HG02678 (cell line): ENCODE data around the gene PTCHD1.

Source experiments
- ATAC-seq: cut with Tn5 transposase; IDR thresholded peaks from one replicate; pipeline ENCODE4 v1.9.1; 2021; ENCODE audit warnings: mild to moderate bottlenecking, moderate library complexity; ENCODE audit not compliant: unreplicated experiment

PTCHD1 gene

GRCh38 chrX:23334848-23335599 lies at the start of gene PTCHD1:
TSS of gene PTCHD1 (plus strand) at chrX:23334849. CDS start at chrX:23334876, 27 bp downstream.
- no peak for ATAC-seq

DNA sequence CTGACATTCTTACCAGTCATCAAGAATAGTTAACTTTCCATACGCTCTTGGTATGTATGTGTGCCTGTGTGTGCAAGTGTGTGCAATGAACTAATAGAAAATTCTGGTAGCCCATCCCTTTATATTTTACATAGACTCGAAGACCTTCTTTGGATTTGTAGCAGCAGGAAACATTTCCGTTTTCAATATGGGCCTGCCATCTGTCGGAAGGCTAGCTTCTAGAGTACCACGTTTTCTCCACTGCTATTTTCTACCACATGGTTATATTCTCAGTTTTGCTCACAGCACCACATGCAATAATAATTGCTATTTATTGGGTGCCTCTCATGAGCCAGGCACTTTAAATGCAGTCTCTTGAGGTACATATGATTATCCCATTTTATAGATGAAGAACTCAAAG lies 47.9 kb upstream of the PTCHD1 start:
- ATAC-seq = no peak

DNA sequence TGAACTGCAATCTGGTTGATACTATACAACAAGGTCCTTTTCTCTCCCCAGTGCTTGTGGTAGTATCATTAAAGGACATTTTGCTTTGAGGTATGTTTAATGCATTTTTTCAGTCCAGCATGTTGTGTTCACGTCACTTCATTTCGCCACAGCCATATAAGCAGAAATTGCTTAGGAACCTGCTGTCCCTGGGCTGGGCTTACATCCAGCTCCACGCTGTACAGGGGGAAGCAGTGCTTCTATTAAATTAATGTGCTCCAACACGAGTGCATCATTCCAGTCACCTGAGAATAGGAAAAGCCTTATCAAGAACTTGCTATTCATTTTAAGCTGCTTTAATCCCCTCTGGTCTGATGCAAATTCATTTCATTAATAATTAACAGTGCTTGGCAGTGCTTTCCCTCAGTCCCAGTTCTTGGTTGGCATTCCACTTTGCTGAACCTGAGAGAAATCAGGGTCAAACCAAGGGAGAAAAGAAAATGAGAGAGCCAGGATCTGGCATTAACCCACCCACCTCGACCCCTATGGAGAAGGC lies 47.4 kb upstream of the PTCHD1 start:
- ATAC-seq = no peak

GRCh38 chrX:23292354-23292987 lies 42.2 kb upstream of the PTCHD1 start:
- ATAC-seq = no peak

DNA sequence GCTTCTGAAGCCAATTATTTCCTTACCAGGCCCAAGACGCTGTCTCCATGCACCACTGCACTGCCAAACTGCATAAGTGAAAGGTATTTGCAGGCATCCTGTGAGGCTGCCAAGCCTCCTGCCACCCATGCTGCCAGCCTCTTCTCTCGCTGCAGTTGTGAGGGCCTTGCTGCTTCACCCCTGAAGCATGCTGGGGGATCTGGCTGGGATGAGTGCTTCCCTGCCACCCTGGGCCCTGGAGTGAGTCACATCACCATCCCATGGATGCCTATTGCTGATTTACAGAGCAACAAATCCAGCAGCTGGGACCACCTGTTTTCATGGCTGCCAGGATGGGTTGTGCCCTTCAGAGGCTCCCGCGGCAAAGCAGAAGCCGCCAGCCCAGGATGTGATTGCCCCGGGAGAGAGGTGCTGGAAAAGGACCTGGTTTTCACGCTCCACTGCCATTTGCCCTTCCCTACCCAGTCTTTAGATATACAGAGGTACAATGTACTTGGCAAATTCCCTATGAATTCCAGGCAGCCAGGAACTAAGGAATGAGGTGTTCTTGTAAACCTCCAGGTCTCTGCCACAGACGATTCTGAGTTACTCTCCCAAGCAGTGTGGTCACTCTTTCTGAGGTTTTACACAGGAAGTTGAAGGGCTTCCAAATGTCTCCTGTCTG lies 41.5 kb upstream of the PTCHD1 start:
- ATAC-seq = no peak

GRCh38 chrX:23304881-23305280 lies 29.8 kb upstream of the PTCHD1 start:
- ATAC-seq = no peak

- no peak for ATAC-seq
These were observed 22.9 kb upstream of the PTCHD1 start for GRCh38 chrX:23311731-23312130.

GRCh38 chrX:23312136-23312535 lies 22.5 kb upstream of the PTCHD1 start:
- no peak for ATAC-seq

- ATAC-seq = peak; percentile 69
These were observed 16.6 kb upstream of the PTCHD1 start for GRCh38 chrX:23317799-23318724.

DNA sequence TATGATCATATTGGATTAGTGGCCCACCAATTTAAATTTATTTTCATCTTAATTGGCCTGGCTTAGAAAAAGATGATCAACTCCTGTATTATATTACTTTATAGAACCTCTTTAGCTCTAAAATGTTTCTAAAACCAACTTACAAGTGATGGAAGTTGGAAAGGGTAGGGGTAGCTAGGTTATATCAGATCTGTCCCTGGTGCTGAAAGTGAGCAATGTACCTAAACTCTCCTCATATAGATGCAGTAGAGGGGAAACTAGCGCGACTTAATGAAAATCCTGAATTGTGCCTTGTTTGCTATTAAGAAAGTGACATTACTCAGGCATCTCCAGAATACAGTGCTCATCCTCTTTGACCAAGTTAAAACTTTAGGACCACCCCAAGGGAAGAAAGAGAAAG lies 7.5 kb upstream of the PTCHD1 start:
- ATAC-seq = no peak

GRCh38 chrX:23331701-23332100 lies 2.9 kb upstream of the PTCHD1 start:
- no peak for ATAC-seq

DNA sequence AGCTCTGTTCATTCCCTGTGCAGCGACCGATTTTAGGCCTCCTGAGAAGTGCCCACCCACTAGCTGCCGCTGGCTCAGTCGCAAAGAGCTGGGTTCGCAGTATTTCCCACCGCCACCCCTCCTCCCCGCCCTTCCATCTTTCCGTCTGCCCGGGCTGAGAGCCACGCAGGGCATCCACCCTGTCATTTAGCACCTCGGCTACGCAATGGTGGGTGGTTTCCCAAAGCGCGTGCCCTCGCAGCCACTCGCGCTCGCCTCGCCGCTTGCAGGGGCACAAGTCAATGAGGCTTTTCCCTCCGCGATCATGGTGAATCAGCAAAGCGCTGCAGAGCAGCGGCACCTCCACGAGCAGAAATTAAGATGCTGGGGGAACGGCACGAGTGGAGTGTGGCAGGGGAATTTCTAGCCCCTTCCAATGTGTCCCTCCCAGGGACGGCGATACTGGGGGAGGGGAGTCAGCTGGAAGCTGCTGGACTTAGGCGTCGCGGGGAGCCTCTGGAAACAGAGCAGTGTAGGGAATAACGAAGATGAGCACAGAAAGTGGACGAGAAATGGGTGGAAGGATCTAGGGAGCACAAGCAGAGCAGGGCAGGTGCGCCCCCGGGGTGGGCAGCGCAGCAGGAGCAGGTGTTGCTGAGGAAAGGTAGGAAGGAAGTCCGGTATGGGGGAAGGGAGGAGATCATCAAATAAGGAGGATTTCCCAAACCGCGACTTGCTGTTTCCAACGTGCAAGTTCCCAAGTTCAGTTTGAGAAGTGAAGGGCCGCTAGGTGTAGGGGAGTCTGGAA lies 2.4 kb upstream of the PTCHD1 start:
- ATAC-seq = no peak

GRCh38 chrX:23332888-23333821 lies 1.5 kb upstream of the PTCHD1 start:
- ATAC-seq = no peak

DNA sequence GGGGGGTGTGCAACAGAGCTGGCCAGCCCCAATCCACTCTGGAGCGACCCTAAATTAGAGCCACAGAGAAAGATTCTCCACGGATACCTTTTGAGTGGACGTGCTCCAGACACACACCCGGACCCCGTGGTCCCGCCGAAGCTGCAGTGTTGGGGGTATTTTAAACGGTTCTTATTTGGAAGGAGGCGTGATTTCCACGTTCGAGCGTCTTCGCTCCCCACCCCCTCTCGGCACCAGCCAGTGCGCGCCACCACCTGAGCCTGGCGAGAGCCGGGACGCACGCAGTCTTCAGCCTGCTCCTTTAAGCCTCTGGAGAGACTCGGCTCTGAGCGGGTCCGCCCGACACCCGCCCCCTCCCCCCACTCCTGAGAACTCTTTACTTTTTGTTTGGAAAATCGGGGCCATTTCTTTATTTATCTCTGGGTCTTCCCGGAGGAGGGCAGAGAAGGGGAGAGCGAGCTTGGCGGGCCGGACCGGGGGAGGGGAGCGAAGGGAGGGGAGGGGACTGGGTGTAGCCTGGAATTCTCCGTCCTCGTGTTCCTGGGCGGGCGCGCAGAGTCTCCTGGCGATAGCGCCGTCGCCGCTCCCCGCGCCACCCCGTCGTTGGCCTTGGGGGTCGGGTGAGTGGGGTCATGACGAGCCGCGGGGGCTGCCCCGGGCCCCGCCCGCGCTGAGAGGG lies 668 bp upstream of the PTCHD1 start:
- ATAC-seq = no peak

- no peak for ATAC-seq
These were observed 165 bp upstream of the PTCHD1 start for GRCh38 chrX:23334521-23334847.

DNA sequence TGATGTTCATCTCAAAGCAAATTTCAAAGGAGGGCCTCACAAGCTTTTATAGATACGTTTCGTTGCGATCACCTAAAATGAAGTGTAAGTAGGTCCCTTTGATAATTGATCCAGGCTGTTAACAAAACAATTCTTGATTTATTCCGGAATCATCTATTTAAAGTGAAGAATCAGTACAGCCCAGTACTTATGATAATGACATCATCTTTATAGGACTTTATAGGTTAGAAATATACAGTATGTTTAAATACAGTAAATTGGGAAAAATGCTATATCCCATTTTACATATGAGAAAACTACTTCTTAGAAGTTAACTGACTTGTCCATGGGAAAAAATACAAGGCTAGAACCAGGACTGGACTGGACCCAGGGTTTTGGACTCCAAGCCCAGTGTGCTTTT lies 3.7 kb downstream of the PTCHD1 start:
- no peak for ATAC-seq

DNA sequence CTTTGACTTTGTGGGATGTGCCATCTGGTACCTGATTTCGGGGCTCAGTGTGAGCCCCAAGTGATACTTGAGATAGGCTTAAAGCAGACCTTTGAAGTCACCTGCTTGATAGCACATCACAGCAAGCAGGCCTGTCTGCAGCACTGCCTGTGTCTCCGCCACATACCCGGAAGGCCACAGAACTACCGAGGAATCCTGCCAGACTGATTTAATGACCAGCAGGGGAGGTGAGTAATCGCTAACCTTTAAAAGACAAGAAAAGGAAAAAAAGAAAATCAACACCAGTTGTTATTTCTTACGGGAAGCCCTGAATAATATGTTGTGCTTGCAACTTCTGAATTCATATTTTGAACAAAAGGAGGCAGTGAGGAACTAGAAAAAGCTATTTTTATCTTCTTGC lies 6.8 kb downstream of the PTCHD1 start:
- ATAC-seq = no peak

DNA sequence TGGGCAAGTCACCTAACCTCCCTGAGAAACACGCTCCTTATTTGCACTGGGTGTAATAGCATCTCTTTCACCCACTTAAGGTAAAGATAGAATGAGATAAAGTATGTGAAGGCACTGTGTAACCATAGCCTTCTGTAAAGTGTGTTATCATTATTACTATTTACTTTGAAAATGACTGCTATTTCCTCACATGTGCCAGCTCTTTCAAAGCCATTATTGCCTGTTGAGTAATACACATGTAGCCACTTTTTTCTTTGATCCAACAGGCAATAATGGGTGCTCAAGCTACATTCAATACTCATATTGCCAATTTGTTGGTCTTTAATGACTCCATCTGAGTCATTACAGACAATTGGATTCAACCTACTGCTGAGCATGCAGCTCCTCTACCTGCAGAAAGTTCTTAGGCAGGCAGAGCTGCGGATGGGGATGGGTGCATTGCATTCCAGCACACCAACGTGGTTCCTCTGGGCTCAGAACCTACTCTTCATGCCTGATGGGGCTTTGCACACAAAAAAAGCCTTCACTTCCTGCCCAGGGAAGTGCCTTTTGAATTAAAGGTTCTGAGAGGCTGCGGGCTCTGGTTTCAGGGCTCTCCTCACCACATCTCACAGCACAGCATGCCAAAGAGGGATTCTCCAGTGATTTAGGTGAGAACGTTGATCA lies 9.7 kb downstream of the PTCHD1 start:
- no peak for ATAC-seq
